ENCODE data around the gene GATA2.
A peak's percentile ranks its signal among the peaks of the same experiment; 100 is the strongest.

Gene GATA2

DNA sequence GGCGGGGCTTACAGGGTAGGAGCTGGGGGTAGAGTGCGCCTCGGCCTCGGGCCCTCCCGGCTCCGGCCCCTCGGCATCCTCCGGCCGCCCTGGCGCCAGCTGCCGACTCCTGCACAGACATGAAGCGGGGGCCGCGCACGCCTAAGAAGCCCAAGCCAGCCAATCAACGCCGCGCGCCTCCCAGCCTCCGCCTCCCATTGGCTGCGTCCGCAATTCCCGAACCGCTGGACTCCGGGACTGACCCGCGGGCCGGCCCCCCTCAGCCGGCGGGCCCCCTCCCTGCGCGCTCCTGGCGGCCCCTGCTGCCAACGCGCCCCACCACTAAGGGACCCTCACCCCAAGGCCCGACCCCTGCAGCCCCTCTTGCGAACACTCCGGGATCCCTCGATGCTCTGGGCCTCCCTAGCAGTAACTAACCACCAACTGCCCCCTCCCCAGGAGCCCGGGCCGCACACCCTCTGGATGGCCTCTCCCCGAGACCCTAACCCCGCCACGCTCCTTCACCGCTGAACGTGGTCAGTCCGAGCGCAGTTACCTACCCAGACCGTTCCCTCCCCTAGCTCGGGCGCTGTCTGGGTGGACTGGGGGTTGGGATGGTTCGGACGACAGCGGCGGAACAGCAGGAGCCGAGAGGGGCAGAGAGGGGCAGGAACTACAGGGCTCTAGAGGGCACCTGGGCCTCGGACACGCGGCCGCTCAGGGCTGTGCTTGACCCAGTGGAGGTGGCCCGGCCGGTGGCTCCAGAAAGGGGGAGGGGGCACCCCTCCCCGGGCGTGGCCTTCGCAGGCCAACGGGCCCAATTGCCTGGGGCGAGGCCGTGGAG lies 5.0 kb downstream of the GATA2 start:
- DNase-seq: peak; percentile 44

DNA sequence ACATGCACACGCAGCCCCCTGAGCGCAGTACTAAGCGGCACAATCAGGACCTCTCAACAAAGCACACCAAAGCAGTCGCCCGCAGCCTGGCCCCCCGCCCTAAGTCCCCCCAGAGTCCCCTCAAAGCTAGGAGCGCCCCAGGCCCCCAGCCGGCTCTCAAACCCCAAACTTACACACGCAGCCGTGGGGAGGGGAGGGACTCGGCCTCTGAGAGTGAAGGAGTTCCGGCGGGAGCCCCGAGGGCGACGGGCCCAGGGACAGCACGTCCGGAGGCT lies 5.5 kb downstream of the GATA2 start:
- DNase-seq: no peak

DNA sequence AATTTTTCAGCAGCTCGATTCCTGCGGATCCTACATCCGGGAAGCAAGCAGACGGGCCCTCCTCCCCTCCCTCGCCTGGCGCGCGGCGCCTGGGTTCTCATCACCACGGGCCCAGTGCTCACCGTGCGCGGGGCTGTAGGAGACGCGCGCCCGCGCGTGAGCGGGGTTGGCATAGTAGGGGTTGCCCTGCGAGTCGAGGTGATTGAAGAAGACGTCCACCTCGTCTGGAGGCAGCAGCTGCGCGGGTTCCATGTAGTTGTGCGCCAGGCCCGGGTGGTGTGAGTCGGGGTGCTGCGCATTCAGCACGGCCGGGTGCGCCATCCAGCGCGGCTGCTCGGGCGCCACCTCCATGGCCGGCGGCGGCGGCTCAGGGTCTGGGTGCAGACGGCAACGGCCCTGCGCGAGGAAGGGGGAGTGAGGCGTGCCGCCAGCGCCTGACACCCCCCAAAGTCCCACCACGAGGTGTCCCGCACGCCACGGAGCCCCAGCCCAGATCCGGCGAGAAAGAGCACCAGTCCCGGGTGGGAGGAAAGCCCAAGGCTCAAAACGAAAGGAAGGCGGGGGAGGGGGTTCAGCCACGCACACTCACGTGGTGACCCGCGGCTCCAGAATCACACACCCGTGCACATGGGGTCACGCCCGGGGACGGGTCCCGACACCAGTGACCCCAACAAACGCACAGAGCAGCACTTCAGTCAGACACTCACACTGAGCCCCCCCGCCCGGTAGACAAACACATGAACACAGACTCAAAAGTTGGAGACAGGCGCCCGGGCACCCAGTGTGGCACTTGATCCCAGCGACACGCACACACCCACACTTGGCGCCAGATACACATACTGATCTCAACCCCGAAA lies 6.1 kb downstream of the GATA2 start:
- DNase-seq: no peak

GRCh38 chr3:128486205-128486628 lies 6.8 kb downstream of the GATA2 start:
- no peak for DNase-seq

- DNase-seq: no peak
Measured at GRCh38 chr3:128485282-128486204, 7.5 kb downstream of the GATA2 start.

- DNase-seq: no peak
Measured at GRCh38 chr3:128484404-128485281, 8.4 kb downstream of the GATA2 start.

DNA sequence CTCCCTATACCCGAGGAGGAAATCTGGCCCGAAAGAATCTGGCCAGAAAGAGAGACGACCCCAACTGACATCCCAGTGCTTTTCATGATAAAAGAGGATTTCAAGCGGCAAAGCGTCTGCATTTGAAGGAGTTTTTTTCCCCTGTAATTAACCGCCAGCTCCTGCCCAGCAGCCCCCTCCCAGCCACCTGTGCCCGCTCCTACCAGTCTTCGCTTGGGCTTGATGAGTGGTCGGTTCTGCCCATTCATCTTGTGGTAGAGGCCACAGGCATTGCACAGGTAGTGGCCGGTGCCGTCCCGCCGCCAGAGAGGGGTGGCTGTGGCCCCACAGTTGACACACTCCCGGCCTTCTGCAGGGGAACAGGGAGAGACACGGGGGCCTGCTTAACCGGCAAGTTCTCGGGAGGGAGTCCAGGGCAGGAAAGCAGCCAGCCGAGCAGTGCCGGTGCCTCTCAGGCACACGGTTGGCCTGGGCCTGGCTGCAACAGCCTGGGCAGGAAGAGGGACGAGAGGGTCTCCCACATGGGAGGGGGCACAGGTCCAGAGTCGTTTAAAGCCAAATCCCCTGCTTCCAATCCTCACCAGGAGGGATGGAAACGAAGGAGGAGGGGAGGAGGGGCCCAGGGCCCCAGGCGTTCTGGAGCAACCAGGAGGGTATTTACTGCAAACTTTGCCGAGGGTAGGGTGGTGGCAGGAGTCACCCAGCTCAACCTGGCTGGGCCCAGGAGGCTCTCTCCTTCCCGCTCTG lies 9.2 kb downstream of the GATA2 start:
- DNase-seq: no peak

DNA sequence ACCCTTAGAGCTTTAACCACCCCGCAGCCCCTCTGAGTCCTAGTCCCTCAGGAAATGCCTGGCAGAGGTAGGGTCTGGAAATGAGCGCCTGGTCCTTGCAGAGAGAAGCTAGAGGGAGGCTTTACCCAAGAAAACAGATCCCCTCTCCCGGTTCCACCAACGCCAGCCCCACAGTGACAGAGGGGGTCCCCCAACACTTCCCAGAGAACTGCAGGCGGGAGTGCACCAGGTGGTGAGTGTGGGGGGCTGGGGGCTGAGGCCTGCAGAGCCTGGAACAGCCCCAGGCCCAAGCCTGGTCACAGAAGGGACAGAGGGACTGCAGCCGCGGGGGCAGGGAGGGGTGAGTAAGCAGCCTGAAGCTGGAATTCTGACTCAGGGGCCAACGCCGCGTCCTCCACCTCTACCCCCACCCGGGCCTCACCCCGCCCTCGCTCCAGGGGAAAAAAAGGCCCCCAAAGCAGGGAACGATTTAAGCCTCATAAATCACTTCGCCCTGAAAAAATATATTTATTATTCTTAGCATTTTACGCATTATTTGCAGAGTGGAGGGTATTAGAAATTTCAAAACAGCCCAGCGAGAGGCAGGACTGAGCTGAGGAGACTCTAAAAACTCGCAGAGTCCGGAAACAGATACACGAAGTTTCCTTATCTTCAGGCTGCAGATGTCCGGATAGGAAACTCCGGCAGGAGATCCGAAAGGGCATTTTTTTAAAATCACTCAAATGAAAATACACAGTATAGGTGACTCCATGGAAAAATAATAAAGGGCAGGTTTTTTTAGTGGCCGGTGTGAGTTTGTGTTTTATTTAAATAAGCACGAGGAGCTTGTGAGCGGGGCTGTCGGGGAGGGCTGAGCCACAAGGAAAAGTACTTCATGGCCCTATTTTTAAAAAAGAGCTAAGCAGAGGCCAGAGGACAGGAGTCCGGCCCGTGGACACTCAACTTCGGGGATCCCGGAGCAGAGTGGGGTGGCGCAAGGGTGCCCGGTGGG lies 10.0 kb downstream of the GATA2 start:
- DNase-seq: no peak

- no peak for DNase-seq
Measured at GRCh38 chr3:128482175-128482574, 10.8 kb downstream of the GATA2 start.

DNA sequence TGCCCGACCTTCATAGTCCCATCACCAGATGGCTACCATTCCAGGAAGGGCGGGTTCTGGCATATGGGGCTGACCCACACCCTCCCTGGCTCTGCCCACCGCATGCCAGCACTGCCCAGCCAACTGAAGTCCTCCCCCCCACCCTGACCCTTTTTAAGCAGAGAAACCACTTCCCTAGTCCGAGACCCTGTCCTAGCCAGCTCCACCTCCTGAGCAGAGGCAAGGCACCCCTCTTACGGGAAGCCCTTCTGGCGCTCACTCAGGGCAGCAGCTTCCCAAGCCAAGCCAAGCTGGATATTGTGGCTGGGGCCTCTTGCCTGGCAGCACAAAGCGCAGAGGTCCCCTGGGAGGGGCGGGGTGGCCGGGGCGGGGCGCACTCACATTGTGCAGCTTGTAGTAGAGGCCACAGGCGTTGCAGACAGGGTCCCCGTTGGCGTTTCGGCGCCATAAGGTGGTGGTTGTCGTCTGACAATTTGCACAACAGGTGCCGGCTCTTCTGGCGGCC lies 11.5 kb downstream of the GATA2 start:
- peak; percentile 48 for DNase-seq

DNA sequence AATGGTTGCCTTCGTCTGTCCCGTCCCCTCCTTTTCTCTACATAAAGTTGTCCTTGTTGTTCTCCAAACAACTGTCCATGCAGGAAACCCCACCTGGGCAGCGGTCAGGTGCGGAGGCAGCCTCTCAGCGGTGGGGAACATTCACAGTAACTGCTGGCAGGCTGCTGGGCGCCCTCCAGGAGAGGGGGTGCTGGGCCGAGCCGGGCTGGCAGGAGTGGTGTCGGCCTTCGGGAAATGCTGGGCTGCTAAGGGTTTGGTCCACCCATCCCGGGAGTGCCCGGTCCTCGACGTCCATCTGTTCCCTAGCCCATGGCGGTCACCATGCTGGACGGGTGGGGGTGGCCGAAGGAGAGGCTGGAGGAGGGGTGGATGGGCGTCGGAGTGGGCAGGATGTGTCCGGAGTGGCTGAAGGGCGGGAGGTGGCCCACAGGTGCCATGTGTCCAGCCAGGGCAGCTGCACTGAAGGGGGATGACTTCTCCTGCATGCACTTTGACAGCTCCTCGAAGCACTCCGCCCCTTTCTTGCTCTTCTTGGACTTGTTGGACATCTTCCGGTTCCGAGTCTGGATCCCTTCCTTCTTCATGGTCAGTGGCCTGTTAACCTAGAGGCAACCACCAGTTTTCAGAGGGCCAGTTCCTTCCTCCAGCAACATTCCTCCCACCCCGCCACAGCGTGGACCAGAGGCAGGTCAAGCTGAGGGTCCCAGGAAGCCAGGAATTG lies 12.1 kb downstream of the GATA2 start:
- no peak for DNase-seq

DNA sequence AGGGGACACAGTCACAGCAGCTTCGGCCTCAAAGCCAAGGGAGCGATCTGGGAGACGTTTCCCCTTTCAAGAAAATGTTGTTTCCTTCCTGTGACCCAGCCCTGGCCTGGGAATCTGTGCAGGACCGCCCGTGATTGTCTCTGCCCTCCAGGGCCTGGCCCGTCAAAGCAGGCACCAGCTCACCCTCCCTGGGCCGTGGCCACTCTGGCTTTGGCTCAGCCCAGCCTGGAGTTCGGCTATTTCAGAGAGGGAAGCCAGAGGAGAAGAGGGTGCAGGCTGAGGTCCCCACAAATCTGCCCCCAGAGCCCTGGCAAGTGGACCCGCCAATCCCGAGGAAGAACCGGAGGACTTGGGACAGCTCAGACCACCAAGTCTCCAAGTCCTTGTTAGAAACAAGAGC lies 12.7 kb downstream of the GATA2 start:
- DNase-seq: no peak

- no peak for DNase-seq
Measured at GRCh38 chr3:128479558-128480086, 13.4 kb downstream of the GATA2 start.

GRCh38 chr3:128478576-128479506 lies 14.2 kb downstream of the GATA2 start:
- DNase-seq: no peak

- DNase-seq: no peak
Measured at GRCh38 chr3:128476659-128477058, 16.3 kb downstream of the GATA2 start.

GRCh38 chr3:128475355-128475754 lies 17.6 kb downstream of the GATA2 start:
- no peak for DNase-seq

GRCh38 chr3:128473737-128474136 lies 19.3 kb downstream of the GATA2 start:
- no peak for DNase-seq

DNA sequence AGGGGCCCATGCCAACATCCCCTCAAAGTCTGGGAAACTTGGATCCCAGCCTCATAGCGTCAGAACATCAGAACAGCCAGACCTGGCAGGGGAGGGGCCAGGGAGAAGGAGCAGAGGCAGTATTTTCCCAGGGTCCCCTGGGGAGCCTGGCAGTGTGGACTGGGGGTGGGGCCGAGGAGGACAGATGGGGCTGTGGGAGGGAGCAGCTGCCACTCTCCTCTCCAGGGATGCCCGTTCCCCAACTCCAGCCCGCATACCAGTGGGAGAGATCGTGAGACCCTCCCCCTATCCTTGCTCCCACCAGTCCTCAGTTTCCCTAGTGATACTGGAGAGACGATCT lies 19.9 kb downstream of the GATA2 start:
- peak; percentile 64 for DNase-seq
